Peyer's patch (tissue), 4 donors: ENCODE results near the gene ANO7.

Experiments
- POLR2A ChIP-seq, 2 donors: fragments of 450-650 bp; IDR thresholded peaks; one replicate each; pipeline ENCODE4 v1.5.1; 2017; ENCODE audit warnings: antibody characterized with exemption in 2 of 2, mild to moderate bottlenecking in 2 of 2, moderate library complexity in 2 of 2
- TF ChIP-seq, protein P1 (sequence below), 6 experiments: fragments of 450-650 bp in 4 of 6; fragments of 200-600 bp in 2 of 6; sonication (generic) in 1 of 6; IDR thresholded peaks; one replicate each; pipeline ENCODE4 v1.5.1; 2017 to 2019; ENCODE audit warnings: antibody characterized with exemption in 6 of 6, mild to moderate bottlenecking in 3 of 6, moderate library complexity in 1 of 6

DNA sequence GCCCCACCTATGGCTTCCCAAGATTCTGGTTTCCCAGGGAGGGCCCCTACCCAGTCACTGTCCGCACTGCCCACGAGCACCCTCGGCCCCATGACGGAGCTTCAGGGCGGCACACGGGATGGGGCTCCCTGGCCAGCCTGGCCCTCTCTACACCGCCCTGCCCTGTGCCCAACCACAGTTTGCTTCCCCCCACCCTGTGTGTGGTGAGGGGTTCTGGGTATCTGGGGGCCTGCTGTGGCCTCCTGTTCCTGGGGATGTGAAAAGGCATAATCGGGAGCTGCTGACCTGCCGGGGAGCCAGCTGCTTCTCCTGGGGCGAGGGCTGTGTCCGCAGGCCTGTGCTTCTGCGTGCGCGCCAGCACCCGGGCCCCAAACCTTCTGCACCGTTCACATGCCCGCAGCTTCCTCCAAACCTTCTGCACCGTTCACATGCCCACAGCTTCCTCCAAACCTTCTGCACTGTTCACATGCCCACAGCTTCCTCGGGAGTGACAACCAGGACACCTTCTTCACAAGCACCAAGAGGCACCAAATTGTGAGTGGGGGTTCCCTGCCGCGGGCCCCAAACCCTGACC is 12.4 kb downstream of the ANO7 start:
- TF ChIP-seq, protein P1, sequence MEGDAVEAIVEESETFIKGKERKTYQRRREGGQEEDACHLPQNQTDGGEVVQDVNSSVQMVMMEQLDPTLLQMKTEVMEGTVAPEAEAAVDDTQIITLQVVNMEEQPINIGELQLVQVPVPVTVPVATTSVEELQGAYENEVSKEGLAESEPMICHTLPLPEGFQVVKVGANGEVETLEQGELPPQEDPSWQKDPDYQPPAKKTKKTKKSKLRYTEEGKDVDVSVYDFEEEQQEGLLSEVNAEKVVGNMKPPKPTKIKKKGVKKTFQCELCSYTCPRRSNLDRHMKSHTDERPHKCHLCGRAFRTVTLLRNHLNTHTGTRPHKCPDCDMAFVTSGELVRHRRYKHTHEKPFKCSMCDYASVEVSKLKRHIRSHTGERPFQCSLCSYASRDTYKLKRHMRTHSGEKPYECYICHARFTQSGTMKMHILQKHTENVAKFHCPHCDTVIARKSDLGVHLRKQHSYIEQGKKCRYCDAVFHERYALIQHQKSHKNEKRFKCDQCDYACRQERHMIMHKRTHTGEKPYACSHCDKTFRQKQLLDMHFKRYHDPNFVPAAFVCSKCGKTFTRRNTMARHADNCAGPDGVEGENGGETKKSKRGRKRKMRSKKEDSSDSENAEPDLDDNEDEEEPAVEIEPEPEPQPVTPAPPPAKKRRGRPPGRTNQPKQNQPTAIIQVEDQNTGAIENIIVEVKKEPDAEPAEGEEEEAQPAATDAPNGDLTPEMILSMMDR (IDR thresholded peaks at IDR 0.05), result no peak
- no peak for TF ChIP-seq POLR2A (IDR thresholded peaks at IDR 0.05)
